IMR-90 (cell line): ENCODE measurements around the gene TJP1. TPM values are rescaled to one million over a fixed set of nuclear protein-coding genes. Genes with fewer than 3 reads are reported as not detected.

Source experiments
- ATAC-seq: fragments of 200-7000 bp; cut with Tn5 transposase; 2 replicates; pipeline ENCODE4 v1.9.1; 2020; ENCODE audit warnings: low read depth, mild to moderate bottlenecking, moderate library complexity
- BruUV-seq: library from RNA; stranded (reverse); fragments of 400-500 nt; replicated peaks from 2 replicates; lab custom pipeline; 2021; lab: Mats Ljungman, UMichigan
- CTCF ChIA-PET: fragments of 300-600 bp; formaldehyde crosslinking; extraction: SDS; loops from one replicate; lab custom pipeline; 2021; ENCODE audit warnings: antibody characterized with exemption; lab: Yijun Ruan, JAX
- POLR2A ChIA-PET: fragments of 300-600 bp; sonication (Branson Sonifier 250); formaldehyde crosslinking; loops from one replicate; lab custom pipeline; 2022; ENCODE audit warnings: antibody characterized with exemption; ENCODE audit not compliant: unreplicated experiment; lab: Charles Lee
- DNase-seq: peaks from one replicate; pipeline ENCODE4 v3.0.0; 2013
- H2AFZ ChIP-seq: replicated peaks from 2 replicates; pipeline ENCODE3; 2013; ENCODE audit warnings: low read length, mild to moderate bottlenecking; ENCODE audit not compliant: poor library complexity
- H2AK5ac ChIP-seq: 2 replicates; pipeline ENCODE4 v1.6.1; 2013; ENCODE audit warnings: low read depth, low read length, inconsistent platforms
- H2AK9ac ChIP-seq: replicated peaks from 2 replicates; pipeline ENCODE3; 2013; ENCODE audit warnings: mild to moderate bottlenecking, low read depth, low read length, moderate library complexity; ENCODE audit not compliant: poor library complexity
- H2BK120ac ChIP-seq: 2 replicates; pipeline ENCODE4 v1.6.1; 2013; ENCODE audit warnings: low read depth, low read length, inconsistent platforms
- H2BK15ac ChIP-seq: 3 replicates; pipeline ENCODE4 v1.6.1; 2013; ENCODE audit warnings: low read depth, low read length, inconsistent platforms
- H2BK20ac ChIP-seq: 2 replicates; pipeline ENCODE4 v1.6.1; 2013; ENCODE audit warnings: low read depth, mild to moderate bottlenecking, inconsistent platforms, low read length, moderate library complexity
- H2BK5ac ChIP-seq: 2 replicates; pipeline ENCODE4 v1.6.1; 2013; ENCODE audit warnings: mild to moderate bottlenecking, low read depth, low read length, inconsistent platforms; ENCODE audit not compliant: poor library complexity, severe bottlenecking
- H3K14ac ChIP-seq: replicated peaks from 2 replicates; pipeline ENCODE4 v1.6.1; 2013; ENCODE audit warnings: low read depth, low read length, inconsistent platforms
- H3K18ac ChIP-seq: 2 replicates; pipeline ENCODE4 v1.6.1; 2013; ENCODE audit warnings: low read depth, low read length, control low read depth
- H3K23ac ChIP-seq: 2 replicates; pipeline ENCODE4 v1.6.1; 2013; ENCODE audit warnings: low read depth, low read length, inconsistent platforms
- H3K27ac ChIP-seq: 2 replicates; pipeline ENCODE4 v1.5.1; 2013; ENCODE audit warnings: mild to moderate bottlenecking, control low read depth, low read length; ENCODE audit not compliant: insufficient read depth
- H3K27me3 ChIP-seq: 2 replicates; pipeline ENCODE4 v1.6.1; 2013; ENCODE audit warnings: low read length; ENCODE audit not compliant: control insufficient read depth, insufficient read depth
- H3K36me3 ChIP-seq: 2 replicates; pipeline ENCODE4 v1.6.1; 2013; ENCODE audit warnings: low read length, mixed read lengths; ENCODE audit not compliant: control insufficient read depth, insufficient read depth
- H3K4ac ChIP-seq: 2 replicates; pipeline ENCODE4 v1.6.1; 2013; ENCODE audit warnings: low read depth, low read length, inconsistent platforms
- H3K4me1 ChIP-seq: 2 replicates; pipeline ENCODE4 v1.6.1; 2013; ENCODE audit warnings: low read length, mixed read lengths; ENCODE audit not compliant: control insufficient read depth, insufficient read depth
- H3K4me2 ChIP-seq: 2 replicates; pipeline ENCODE4 v1.6.1; 2013; ENCODE audit warnings: low read depth, mild to moderate bottlenecking, control low read depth, low read length, moderate library complexity
- H3K4me3 ChIP-seq: 2 replicates; pipeline ENCODE4 v1.5.1; 2013; ENCODE audit warnings: low read depth, mild to moderate bottlenecking, control low read depth, low read length, moderate library complexity; ENCODE audit not compliant: insufficient read depth
- H3K56ac ChIP-seq: 2 replicates; pipeline ENCODE4 v1.6.1; 2013; ENCODE audit warnings: low read length, inconsistent platforms; ENCODE audit not compliant: insufficient read depth; ENCODE audit errors: extremely low read depth
- H3K79me1 ChIP-seq, 2 experiments: 2 replicates each; pipeline ENCODE4 v1.6.1; 2013; ENCODE audit warnings: low read length in 2 of 2, inconsistent platforms in 1 of 2, low read depth in 1 of 2
- H3K9ac ChIP-seq: 2 replicates; pipeline ENCODE4 v1.6.1; 2013; ENCODE audit warnings: low read depth, low read length, control low read depth
- H3K9me1 ChIP-seq: 2 replicates; pipeline ENCODE4 v1.6.1; 2013; ENCODE audit warnings: low read length, inconsistent platforms; ENCODE audit not compliant: insufficient read depth
- H3K9me3 ChIP-seq: 2 replicates; pipeline ENCODE4 v1.6.1; 2013; ENCODE audit warnings: low read length; ENCODE audit not compliant: control insufficient read depth, insufficient read depth
- H4K20me1 ChIP-seq: 2 replicates; pipeline ENCODE4 v1.6.1; 2013; ENCODE audit warnings: low read length, inconsistent platforms; ENCODE audit not compliant: insufficient read depth
- H4K5ac ChIP-seq: 2 replicates; pipeline ENCODE4 v1.6.1; 2013; ENCODE audit warnings: mild to moderate bottlenecking, low read depth, low read length, control low read depth
- H4K8ac ChIP-seq, 2 experiments: 2 replicates each; pipeline ENCODE4 v1.6.1; 2013; ENCODE audit warnings: low read depth in 2 of 2, low read length in 2 of 2, control low read depth in 1 of 2, inconsistent platforms in 1 of 2
- H4K91ac ChIP-seq: 2 replicates; pipeline ENCODE4 v1.6.1; 2013; ENCODE audit warnings: low read depth, low read length, inconsistent platforms; ENCODE audit not compliant: insufficient read depth
- BHLHE40 ChIP-seq: fragments of 150-350 bp; IDR thresholded peaks from 2 replicates; pipeline ENCODE4 v1.6.1; 2016; ENCODE audit warnings: mild to moderate bottlenecking, low read depth, low read length
- CEBPB ChIP-seq: IDR thresholded peaks from 2 replicates; pipeline ENCODE4 v1.6.1; 2012; ENCODE audit warnings: low read depth, low read length, improper control_type of control experiment
- CHD1 ChIP-seq: IDR thresholded peaks from 2 replicates; pipeline ENCODE4 v1.6.1; 2012; ENCODE audit warnings: low read depth, low read length, improper control_type of control experiment
- ELK1 ChIP-seq: fragments of 150-350 bp; IDR thresholded peaks from 2 replicates; pipeline ENCODE4 v1.6.1; 2016; ENCODE audit warnings: low read depth, mild to moderate bottlenecking, low read length, moderate library complexity, borderline replicate concordance
- FOS ChIP-seq: fragments of 150-350 bp; IDR thresholded peaks from 2 replicates; pipeline ENCODE4 v1.6.1; 2016; ENCODE audit warnings: low read depth, low read length
- MAFK ChIP-seq: IDR thresholded peaks from 2 replicates; pipeline ENCODE4 v1.6.1; 2012; ENCODE audit warnings: low read depth, low read length, improper control_type of control experiment
- MAZ ChIP-seq: IDR thresholded peaks from 2 replicates; pipeline ENCODE4 v1.6.1; 2012; ENCODE audit warnings: low read depth, mild to moderate bottlenecking, low read length, improper control_type of control experiment, moderate library complexity, borderline replicate concordance
- MXI1 ChIP-seq: IDR thresholded peaks from 2 replicates; pipeline ENCODE4 v1.6.1; 2012; ENCODE audit warnings: low read depth, mild to moderate bottlenecking, low read length, moderate library complexity, borderline replicate concordance
- NFE2L2 ChIP-seq: fragments of 150-350 bp; IDR thresholded peaks from 2 replicates; pipeline ENCODE4 v1.6.1; 2016; ENCODE audit warnings: low read depth, mild to moderate bottlenecking, low read length
- POLR2A ChIP-seq: IDR thresholded peaks from 2 replicates; pipeline ENCODE4 v1.6.1; 2012; ENCODE audit warnings: mild to moderate bottlenecking, low read depth, low read length
- RAD21 ChIP-seq: IDR thresholded peaks from 2 replicates; pipeline ENCODE4 v1.6.1; 2012; ENCODE audit warnings: low read length, improper control_type of control experiment
- RCOR1 ChIP-seq: IDR thresholded peaks from 2 replicates; pipeline ENCODE4 v1.6.1; 2012; ENCODE audit warnings: mild to moderate bottlenecking, low read length, improper control_type of control experiment; ENCODE audit not compliant: insufficient replicate concordance
- RFX5 ChIP-seq: IDR thresholded peaks from 2 replicates; pipeline ENCODE4 v1.8.0; 2012; ENCODE audit warnings: low read depth, mild to moderate bottlenecking, low read length, moderate library complexity
- SMC3 ChIP-seq: fragments of 150-350 bp; IDR thresholded peaks from 2 replicates; pipeline ENCODE4 v1.6.1; 2016; ENCODE audit warnings: low read depth, mild to moderate bottlenecking, antibody characterized with exemption, low read length, moderate library complexity
- USF2 ChIP-seq: fragments of 150-350 bp; IDR thresholded peaks from 2 replicates; pipeline ENCODE4 v1.6.1; 2017; ENCODE audit warnings: mild to moderate bottlenecking, antibody characterized with exemption, low read length, low read depth
- WGBS, 2 experiments: methylation state at CpG; one replicate each; pipeline versions ENCODE4 v1.1.5 to v1.1.7; 2013; ENCODE audit warnings: missing lambda C conversion rate in 2 of 2; ENCODE audit not compliant: insufficient read length in 1 of 2; ENCODE audit errors: extremely low coverage in 2 of 2; 5-methylcytosine and 5-hydroxymethylcytosine counted together
- dilution Hi-C: fragments of 300-500 bp; cut with HindIII; formaldehyde crosslinking; loops from one replicate; pipeline ENCODE4 v1.14.3; 2018; ENCODE audit warnings: low sequenced_read_pairs; ENCODE audit not compliant: unreplicated experiment
- in situ Hi-C: fragments of 300-500 bp; cut with MboI; formaldehyde crosslinking; loops from 3 replicates; pipeline ENCODE4 v1.14.3; 2019; ENCODE audit warnings: low sequenced_read_pairs, inconsistent platforms, mixed read lengths
- intact Hi-C: fragments of 100-400 bp; cut with micrococcal nuclease; formaldehyde crosslinking; loops from 2 replicates; pipeline ENCODE4 v1.10.0; 2022
- polyA plus RNA-seq, 3 experiments: library from polyadenylated mRNA; depleted of rRNA; stranded (reverse); fragments of >200 nt; gene quantifications; 2 replicates each; pipeline ENCODE4 v1.2.3, GENCODE V29; 2012; ENCODE audit warnings: low replicate concordance in 1 of 3
- total RNA-seq: library from RNA; depleted of rRNA; stranded (reverse); fragments of >200 nt; gene quantifications from 2 replicates; pipeline ENCODE4 v1.2.3, GENCODE V29; 2012
- TF ChIP-seq, protein P1 (sequence below): conservative IDR thresholded peaks from 2 replicates; pipeline ENCODE4 v1.5.1; 2012; ENCODE audit warnings: mild to moderate bottlenecking, low read depth, low read length, improper control_type of control experiment

TJP1 gene
- total and polyA plus RNA-seq, 2 of the 4 experiments (the other 2 are of a cell fraction) = 42.2 to 43.4 TPM

- Histone ChIP-seq H3K4me2 (no peak overlapping the region), H3K27ac (no peak overlapping the region), H3K56ac (no peak overlapping the region), H3K27me3 (no peaks in the 10 kb centered on the region), H2BK20ac (no peak overlapping the region), H2BK120ac (no peak overlapping the region), H3K79me1 (peaks cover 12 to 15% of the 10 kb centered on the region in 2 experiments; a peak in 2 of 4 replicates), H4K20me1 (no peaks in the 10 kb centered on the region), H2AK5ac (no peak overlapping the region), H3K9ac (no peak overlapping the region), H4K8ac (no peak overlapping the region), H3K36me3 (peaks cover 47% of the 10 kb centered on the region), H3K4me1 (no peaks in the 10 kb centered on the region), H3K9me3 (no peaks in the 10 kb centered on the region), H2AFZ (no peak overlapping the region), H3K4ac (no peak overlapping the region), H4K5ac (no peak overlapping the region), H3K9me1 (0 out of 2 replicates have a peak, but pooled peaks cover 4% of the 10 kb centered on the region), H2BK15ac (no peak overlapping the region), H2AK9ac (no peak overlapping the region), H4K91ac (no peak overlapping the region), H3K14ac (no peak overlapping the region), H3K4me3 (no peak overlapping the region), H3K23ac (no peak overlapping the region), H3K18ac (no peak overlapping the region), H2BK5ac (no peak overlapping the region)
- TF ChIP-seq MXI1 (no peak), RAD21 (no peak), NFE2L2 (no peak), FOS (no peak), RFX5 (no peak), SMC3 (no peak), BHLHE40 (no peak), RCOR1 (no peak), MAFK (no peak), CHD1 (no peak), USF2 (no peak), CEBPB (no peak), ELK1 (no peak), MAZ (no peak), POLR2A (no peak)
- TF ChIP-seq, protein P1, sequence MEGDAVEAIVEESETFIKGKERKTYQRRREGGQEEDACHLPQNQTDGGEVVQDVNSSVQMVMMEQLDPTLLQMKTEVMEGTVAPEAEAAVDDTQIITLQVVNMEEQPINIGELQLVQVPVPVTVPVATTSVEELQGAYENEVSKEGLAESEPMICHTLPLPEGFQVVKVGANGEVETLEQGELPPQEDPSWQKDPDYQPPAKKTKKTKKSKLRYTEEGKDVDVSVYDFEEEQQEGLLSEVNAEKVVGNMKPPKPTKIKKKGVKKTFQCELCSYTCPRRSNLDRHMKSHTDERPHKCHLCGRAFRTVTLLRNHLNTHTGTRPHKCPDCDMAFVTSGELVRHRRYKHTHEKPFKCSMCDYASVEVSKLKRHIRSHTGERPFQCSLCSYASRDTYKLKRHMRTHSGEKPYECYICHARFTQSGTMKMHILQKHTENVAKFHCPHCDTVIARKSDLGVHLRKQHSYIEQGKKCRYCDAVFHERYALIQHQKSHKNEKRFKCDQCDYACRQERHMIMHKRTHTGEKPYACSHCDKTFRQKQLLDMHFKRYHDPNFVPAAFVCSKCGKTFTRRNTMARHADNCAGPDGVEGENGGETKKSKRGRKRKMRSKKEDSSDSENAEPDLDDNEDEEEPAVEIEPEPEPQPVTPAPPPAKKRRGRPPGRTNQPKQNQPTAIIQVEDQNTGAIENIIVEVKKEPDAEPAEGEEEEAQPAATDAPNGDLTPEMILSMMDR = no peak
- no peak for ATAC-seq
- in situ Hi-C loops = no loop called here
- BruUV-seq = TSS peak; percentile 90
- DNase-seq = no peak
- CTCF ChIA-PET = no interaction called here
- intact Hi-C loops = no loop called here
- dilution Hi-C loops = no loop called here
- 97% methylated on average over 3 of the region's 4 CpGs; no CpG with 5 or more reads in 1 of the 2 experiments for WGBS, 2 experiments
- POLR2A ChIA-PET = no interaction called here
These were observed 113.7 kb downstream of the TJP1 start for GRCh38 chr15:29708519-29708918.
